Stimulated activated CD4-positive, alpha-beta T cell treated with anti-CD3 and anti-CD28 coated beads, Interleukin-12 subunit alpha, Interleukin-12 subunit beta, amount 100 ng/mL, for 24 hours (primary cell): ENCODE measurements around the gene ITIH3.
"Not testable (repeated sequence)": the region's sequence is repeated elsewhere in the genome, so short reads cannot be mapped to it uniquely, and the experiment has no call there.

Experiments used
- DNase-seq, 2 experiments: peaks; one replicate each; pipeline ENCODE4 v3.0.0-alpha.2; 2020; ENCODE audit warnings: low read depth in 2 of 2

ITIH3 gene, protein sequence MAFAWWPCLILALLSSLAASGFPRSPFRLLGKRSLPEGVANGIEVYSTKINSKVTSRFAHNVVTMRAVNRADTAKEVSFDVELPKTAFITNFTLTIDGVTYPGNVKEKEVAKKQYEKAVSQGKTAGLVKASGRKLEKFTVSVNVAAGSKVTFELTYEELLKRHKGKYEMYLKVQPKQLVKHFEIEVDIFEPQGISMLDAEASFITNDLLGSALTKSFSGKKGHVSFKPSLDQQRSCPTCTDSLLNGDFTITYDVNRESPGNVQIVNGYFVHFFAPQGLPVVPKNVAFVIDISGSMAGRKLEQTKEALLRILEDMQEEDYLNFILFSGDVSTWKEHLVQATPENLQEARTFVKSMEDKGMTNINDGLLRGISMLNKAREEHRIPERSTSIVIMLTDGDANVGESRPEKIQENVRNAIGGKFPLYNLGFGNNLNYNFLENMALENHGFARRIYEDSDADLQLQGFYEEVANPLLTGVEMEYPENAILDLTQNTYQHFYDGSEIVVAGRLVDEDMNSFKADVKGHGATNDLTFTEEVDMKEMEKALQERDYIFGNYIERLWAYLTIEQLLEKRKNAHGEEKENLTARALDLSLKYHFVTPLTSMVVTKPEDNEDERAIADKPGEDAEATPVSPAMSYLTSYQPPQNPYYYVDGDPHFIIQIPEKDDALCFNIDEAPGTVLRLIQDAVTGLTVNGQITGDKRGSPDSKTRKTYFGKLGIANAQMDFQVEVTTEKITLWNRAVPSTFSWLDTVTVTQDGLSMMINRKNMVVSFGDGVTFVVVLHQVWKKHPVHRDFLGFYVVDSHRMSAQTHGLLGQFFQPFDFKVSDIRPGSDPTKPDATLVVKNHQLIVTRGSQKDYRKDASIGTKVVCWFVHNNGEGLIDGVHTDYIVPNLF

DNA sequence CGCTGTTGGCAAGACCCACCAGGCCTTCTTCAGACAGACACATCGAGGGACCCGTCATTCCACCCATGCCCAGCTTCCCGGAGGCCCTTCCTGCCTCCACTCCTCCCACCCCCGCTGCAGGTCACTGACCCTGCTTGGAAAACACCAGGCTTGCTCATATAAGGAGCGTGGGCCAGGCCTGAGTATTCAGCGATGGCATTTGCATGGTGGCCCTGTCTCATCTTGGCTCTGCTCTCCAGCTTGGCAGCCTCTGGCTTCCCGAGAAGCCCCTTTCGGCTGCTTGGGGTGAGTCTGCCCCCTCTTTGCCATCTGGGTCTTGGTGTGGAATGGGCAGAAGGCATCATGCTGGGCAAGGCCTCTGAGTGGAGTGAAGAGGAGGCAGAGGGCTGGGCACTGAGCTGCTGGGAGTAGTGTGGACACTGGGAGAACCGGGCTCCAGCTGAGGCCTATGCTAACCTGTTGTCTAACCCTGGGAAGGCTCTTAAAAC lies at the start of gene ITIH3:
Gene ITIH3, plus strand, starts transcription at position 185 of the 488 bp plus-strand sequence. Its CDS starts 8 bp downstream, at position 193.
- no peak for DNase-seq

DNA sequence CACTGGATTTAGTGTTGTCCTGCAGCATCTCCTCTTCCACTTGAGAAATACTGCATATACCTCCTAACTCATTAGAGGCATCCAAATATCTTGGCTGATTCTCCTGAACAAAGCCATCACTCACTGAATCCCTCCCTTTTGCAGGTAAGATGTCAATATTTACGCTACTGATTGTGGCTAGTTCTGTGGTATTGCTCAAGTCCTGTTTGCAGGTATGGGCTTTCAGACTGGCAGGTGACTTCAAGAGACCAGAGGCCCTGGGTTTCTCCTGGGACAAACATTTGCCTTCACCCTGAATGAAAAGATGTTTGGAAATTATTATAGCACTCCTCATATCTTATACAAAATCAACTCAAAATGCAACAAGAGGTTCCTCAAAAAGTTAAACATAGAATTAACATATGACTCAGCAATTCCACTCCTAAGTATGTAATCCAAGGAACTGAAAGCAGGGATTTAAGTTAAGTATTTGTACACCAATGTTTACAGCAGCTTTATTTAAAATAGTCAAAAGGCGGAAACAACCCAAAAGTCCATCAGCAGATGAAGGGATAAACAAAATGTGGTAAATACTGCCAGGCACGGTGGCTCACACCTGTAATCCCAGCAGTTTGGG lies 42.4 kb upstream of the ITIH3 start:
- DNase-seq, result no peak

DNA sequence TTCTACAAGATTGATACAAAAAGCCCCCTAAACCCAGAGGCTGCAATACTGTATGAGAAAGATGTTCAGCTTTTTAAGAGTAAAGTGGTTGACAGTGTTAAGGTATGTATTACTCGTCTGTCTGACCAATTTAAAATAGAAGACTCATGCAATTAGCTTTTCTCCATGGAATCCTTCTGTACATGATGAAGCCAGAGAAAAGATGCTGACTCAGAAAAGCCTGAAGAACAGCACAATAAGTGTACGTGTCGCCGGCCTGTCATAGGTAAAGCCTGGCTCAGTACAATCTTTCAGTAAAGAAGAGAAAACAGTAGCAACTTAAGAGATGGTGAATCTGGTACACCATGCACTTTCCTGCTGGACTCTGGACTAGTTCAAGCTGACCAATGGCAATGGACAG lies 40.2 kb upstream of the ITIH3 start:
- no peak for DNase-seq

DNA sequence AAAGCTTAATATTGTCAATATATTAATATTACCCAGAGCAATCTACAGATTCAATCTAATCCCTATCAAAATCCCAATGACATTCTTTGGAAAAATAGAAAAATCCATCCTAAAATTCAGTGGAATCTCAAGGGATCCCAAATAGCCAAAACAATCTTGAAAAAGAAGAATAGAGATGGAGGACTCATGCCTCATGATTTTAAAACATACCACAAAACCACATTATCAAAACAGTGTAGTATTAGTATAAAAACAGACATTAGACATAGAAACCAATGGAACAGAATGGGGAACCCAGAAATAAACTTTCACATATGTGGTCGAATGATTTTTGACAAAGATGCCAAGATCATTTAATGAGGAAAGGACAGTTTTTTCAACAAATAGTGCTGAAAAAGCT lies 38.5 kb upstream of the ITIH3 start:
- no peak for DNase-seq

DNA sequence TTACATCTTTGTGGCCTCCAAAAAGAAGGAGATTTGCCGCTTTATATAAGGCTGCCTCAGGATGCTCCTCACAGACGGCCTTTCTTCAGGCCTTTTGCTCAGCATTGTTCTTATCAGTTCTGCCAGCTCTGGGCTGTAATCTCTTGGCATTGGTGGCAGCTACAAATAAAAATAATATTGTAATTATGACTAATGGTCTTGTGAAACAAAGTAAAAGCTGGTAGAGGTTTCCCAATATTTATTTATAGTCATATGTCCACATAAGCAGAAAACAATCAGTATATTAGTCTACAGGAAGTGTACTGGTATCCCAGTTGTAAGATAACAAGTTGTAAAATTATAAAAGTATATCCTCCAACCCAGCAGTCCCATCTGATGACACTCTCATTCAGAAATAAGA lies 31.1 kb upstream of the ITIH3 start:
- DNase-seq, result no peak

DNA sequence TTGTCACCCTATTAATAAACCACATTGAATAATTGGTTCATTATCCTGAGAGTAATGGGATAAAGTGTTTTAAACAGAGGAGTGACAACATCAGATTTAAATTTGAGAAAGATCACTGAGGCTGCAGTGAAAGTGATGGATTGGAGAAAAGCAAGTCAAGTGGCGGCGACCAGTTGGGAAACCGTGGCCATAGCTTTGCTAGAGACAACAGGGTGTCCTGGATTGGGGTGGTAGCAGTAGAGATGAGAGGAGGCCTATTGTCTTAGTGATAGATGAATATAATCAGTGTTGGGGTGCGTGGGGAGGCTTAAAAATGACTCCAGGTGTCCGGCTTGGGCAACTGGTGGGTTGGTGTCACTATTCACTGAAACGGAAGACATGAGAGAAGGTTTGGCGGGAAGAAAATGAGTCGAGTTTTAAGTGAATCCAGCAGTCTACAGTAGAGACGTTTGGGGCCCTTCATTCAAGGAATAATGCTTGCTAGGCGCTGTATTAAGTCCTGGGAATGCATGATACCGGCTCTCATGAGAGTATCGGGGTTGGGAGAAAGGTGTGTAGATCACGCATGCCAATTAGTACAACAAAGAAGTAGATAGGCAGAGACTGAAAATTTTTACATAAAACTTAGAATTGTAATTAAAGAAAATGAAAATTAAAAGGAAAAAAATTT lies 24.7 kb upstream of the ITIH3 start:
- DNase-seq, result no peak

DNA sequence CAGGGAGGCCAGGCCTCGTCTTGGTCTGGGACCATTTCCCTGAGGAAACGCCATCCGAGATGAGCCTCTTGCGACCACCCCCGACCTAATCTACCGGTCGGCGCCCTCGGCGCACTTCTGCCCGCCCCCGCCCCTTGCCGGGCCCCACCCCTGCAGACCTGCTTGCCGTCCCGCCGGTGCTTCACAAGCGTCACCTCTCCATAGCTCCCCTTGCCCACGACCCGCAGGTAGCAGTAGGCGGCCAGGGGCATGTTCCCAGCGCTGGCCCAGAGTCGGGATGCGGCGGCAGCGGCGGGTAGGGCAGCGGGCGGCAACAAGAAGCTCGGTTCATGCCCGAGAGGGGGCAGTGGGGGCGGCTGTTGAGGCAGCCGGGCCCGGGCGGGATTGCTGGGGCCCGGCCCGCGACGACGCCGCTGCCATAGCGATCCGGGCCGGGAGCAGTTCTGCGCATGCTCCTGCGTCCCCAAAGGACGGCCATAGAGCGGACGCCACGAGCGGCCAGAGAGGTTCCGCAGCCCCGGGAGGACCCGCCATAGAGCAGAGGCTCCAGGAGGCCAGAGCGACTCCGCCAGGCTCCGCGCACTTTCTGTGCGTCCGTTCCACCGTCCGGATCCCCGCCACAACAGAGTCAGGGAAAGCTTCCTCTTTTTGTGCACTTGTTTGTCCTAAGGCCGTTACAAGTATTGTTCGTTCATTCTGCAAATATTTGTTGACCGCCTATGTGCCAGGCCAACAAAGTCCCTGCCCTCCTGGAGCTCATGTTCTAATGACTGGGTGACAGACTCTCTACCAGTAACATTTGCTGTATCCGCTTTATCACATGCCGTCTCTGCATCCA lies 23.9 kb upstream of the ITIH3 start, which contains the start of gene NEK4:
Gene NEK4, minus strand, starts transcription at position 445 of the 838 bp plus-strand sequence. Its CDS starts 194 bp downstream, at position 251.
- DNase-seq, result peak; percentile 78 to 84

DNA sequence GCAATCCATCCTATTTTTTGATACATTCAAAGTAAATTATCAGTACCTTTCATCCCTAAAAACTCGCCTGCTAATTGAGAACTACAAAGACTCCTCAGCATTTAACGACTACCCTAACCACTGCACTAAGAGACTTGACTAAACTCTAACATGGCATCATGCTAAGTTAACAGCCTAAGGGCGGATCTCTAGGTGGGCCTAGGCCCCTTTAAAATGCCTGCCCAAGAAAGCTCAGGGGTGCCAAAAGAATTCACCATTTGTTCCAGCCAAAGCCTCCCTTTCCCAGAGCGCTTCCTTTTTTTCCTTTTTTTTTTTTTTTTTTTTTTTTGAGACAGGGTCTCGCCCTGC lies 23.3 kb upstream of the ITIH3 start:
- DNase-seq, result no peak

DNA sequence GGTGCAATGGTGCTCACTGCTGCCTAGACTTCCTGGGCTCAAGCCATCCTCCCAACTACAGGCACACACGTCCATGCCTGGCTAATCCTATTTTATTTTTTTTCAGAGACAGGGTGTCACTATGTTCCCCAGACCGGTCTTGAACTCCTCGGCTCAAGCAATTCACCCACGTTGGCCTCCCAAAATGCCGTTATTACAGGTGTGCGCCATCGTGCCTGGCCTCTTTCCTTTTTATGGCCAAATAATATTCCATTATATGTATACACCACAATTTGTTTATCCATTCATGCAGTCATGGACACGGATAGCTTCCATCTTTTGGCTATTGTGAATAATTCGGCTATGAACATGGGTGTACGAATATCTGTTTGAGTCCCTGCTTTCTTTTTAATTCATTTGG lies 22.9 kb upstream of the ITIH3 start:
- no peak for DNase-seq

DNA sequence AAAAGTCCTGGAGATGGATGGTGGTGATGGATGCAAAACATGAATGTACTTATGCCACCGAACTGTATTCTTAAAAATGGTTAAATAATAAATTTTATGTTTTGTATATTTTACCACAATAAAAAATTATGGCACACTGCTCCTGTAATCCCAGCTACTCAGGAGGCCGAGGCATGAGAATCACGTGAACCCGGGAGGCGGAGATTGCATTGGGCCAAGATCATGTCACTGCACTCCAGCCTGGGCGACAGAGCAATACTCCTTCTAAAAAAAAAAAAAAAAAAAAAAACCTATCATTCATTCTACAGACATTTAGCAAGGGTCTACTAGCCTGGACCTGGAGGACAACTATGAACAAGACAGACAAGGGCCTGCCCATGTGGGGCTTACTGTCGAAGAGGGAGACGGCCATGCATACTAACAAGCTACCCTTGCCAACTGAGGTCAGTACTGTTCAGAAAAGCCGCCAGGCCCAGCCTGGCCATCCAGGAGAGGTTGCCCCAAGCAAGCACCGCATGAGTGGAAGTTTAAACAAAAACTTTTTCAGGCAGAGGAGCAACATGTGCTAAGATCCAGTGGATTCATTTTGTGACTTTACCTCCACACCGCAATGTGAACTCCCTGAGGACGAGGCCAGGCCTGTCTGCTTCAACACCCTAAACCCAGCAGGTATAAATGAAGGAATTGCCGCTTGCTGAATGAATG lies 21.1 kb upstream of the ITIH3 start:
- DNase-seq, result no peak

DNA sequence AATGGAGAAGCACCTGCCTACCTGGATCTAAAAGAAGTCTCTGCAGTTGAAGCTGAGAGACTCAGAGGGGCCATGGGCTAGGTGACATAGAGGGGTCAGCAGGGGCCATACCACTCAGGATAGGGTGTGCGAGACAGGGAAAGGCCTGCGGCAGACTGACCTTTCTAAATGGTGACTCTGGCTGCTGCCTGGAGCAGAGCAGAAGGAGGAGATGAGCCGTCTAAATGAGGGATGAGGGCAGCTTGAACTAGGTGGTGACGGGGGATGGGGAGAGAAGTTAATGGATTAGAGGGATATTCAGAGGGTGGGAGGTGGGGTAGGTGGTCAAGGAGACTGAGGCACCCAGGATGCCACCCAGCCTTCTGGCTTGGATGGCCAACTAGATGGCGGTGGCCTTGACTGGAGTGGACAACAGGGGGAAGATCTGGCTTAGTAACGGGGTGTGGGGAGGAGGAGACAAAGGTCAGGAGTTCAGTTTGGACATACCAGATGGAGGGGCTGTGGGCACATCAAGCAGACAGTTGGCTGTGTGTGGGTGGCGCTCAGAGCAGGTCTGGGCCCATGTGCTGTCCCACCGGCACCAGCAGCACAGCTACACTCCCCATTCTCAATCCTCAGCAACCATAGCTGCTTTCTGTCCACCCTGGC lies 20.4 kb upstream of the ITIH3 start:
- no peak for DNase-seq

DNA sequence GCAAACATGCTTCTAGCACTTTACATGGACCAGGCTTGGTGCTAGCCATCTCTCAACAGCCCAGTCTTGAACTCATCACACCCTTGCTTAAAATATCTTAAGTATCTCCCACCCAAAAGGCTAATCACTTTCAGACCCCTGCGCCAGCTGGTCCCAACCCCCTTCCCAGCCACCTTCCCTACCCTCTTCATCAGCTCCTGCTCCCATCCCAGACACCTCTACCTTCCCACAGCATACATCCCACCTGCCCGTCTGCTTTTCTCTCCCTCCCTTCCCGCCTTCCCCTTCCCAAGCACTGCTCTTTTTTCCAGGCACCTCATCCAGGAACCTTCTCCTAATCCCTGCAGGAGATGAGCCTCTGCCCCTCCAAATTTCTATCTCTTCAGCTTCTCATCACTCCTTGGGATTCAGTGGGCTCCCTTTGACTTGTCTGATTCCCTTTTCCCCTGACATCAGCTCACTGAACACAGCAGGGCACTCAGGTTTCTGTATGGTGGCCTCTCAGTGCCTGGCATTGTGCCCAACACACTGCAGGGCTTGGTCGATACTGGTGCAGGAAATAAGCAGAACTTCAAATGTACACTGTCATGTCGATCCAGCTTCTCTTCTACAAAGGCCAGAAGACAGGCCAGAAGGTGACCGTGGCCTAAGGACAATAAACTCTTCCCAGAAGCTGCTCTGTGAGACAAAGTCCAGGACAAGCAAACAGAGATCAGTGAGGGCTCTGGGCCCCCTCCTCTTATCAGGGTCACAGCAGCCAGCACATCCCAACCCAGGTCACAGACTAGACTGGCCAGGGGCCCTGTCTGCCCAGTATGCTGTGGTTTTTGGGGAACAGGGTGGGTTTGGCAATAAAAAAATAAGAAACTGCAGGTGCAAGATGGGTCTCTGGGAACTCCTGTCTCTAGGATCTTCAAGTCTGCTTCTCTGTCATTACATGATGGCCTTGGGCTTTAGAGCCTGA lies 19.4 kb upstream of the ITIH3 start:
- no peak for DNase-seq

DNA sequence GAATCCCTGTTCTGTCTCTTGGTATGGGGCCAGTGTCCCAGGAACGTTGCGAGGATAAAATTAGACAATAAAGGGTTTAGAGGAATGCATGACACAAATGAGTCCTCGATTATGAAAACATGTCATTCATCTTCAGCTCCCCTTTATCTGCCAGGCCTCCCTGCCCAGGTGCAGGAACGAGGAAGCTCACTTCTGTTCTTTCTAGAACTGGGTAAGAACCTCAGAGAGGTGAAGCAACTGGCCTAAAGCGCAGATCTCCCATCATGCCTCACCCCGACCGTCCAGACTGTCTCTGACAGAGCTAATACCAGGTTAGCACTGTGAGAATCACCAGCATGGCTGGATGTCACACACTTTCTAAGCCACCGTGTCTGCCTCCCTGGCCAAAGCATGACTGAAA lies 18.7 kb upstream of the ITIH3 start:
- no peak for DNase-seq

DNA sequence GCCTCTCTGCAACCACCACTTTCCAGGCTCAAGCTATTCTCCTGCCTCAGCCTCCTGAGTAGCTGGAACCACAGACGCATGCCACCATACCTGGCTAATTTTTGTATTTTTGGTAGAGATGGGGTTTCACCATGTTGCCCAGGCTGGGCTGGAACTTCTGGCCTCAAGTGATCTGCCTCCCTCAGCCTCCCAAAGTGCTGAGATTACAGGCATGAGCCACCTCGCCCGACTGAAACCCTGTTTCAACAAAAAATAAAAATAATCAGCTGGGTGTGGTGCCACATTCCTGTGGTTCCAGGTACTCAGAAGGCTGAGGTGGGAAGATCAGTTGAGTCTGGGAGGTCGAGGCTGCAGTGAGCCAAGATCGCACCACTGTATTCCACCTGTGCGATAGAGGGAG lies 18.1 kb upstream of the ITIH3 start:
- not testable (repeated sequence) for DNase-seq

DNA sequence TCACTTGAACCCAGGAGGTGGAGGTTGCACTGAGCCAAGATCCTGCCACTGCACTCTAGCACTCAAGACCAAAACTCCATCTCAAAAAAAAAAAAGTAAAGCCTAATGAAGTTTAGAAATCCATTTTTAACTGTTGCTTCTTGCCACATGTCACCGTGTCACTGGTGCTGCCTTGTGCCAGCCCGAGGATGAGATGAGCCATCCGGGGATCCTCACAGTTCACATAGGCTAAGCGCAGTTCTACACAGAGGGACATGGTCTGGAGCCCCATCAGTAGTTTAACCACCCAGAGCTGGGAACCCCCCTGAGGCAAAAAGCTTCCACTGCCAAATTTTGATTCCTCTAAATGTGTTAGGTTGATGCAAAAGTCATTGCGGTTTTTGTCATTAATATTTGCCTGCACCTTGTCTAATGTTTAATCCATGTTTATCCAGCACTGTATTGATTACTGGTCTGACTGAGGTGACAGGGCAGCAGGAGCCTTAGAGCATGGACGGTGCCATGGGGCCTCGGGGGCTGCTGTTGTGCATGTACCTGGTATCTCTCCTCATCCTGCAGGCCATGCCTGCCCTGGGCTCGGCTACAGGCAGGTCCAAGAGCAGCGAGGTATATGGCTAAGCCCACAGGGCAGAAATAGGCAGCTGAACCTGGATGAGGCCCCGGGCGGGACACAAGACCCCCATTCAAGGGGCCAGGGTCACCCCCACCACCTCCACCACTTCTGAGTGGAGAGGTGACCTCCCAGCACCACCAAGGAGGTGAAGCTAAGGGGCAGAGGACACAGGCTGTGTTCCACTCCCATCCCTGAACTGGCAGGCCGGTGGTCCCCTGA lies 17.3 kb upstream of the ITIH3 start, which contains the start of gene ITIH1:
Gene ITIH1, plus strand, starts transcription at position 473 of the 832 bp plus-strand sequence. Its CDS starts 17 bp downstream, at position 490.
- DNase-seq, result no peak

DNA sequence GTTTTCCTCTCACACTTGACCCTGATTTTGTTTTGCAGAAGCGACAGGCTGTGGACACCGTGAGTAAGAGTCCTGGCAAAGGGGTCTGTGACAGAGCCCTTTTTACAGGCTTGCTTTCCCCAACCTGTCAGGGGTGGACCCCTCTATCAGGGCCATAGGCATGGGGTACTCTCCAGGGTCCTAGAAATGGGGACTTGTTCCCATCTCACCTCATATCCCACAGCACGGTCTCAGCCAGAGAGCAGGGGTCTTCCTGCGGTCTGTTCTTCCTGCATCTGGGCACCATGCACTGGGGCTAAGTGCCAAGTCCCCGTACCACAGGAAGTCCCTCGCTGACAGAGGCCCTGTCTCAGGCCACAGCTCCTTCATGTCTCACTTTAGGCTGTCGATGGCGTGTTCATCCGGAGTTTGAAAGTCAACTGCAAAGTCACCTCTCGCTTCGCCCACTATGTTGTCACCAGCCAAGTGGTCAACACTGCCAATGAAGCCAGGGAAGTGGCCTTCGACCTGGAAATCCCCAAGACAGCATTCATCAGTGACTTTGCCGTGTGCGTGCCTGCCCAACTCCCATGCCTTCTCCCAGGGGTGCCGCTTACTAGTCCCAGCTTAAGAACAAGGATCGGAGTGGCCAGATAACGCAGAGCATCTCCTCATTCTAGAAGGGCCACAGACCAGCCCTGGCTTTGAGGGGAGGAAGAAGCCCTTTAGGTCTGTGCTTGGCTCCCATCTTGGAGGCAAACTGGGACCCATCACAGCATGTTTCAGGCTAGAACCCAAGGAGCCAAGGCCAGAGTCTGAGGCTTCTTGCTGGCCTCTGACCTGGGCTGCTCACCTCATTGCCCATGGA lies 16.4 kb upstream of the ITIH3 start:
- DNase-seq, result no peak
